HEK293 (cell line): ENCODE results near the gene SLC35A4.

ENCODE experiments used
- ATF2 ChIP-seq: fragments of 450-650 bp; formaldehyde crosslinking; IDR thresholded peaks from 2 replicates; pipeline ENCODE4 v1.5.1; 2016; ENCODE audit warnings: missing biosample characterization, missing genetic modification characterization, low read depth
- GLI2 ChIP-seq: fragments of 450-650 bp; formaldehyde crosslinking; IDR thresholded peaks from 2 replicates; pipeline ENCODE4; 2017; ENCODE audit warnings: missing biosample characterization, missing genetic modification characterization, low read depth, borderline replicate concordance
- GLIS2 ChIP-seq: fragments of 450-650 bp; formaldehyde crosslinking; IDR thresholded peaks from 2 replicates; pipeline ENCODE4 v1.5.1; 2016; ENCODE audit warnings: missing biosample characterization, missing genetic modification characterization
- OSR2 ChIP-seq: fragments of 450-650 bp; formaldehyde crosslinking; IDR thresholded peaks from 2 replicates; pipeline ENCODE4 v1.5.1; 2016; ENCODE audit warnings: missing biosample characterization, missing genetic modification characterization
- PATZ1 ChIP-seq: fragments of 450-650 bp; formaldehyde crosslinking; IDR thresholded peaks from 2 replicates; pipeline ENCODE4 v1.5.1; 2016; ENCODE audit warnings: missing biosample characterization, missing genetic modification characterization
- RBAK ChIP-seq: fragments of 450-650 bp; formaldehyde crosslinking; IDR thresholded peaks from 2 replicates; pipeline ENCODE4 v1.5.1; 2016; ENCODE audit warnings: missing biosample characterization, missing genetic modification characterization
- SCRT2 ChIP-seq: fragments of 450-650 bp; formaldehyde crosslinking; IDR thresholded peaks from 2 replicates; pipeline ENCODE4 v1.5.1; 2016; ENCODE audit warnings: missing biosample characterization, missing genetic modification characterization
- TCF7L2 ChIP-seq: IDR thresholded peaks from 2 replicates; pipeline ENCODE4 v1.6.1; 2011; ENCODE audit warnings: low read depth, mild to moderate bottlenecking, inconsistent platforms, low read length, moderate library complexity, borderline replicate concordance
- TRIM28 ChIP-seq: IDR thresholded peaks from 2 replicates; pipeline ENCODE4 v1.6.1; 2011; ENCODE audit warnings: low read length, control low read depth, borderline replicate concordance
- YY1 ChIP-seq: fragments of 450-650 bp; formaldehyde crosslinking; IDR thresholded peaks from 2 replicates; pipeline ENCODE4 v1.5.1; 2018; ENCODE audit warnings: missing biosample characterization, missing genetic modification characterization
- ZFHX2 ChIP-seq: fragments of 450-650 bp; formaldehyde crosslinking; conservative IDR thresholded peaks from 2 replicates; pipeline ENCODE4 v1.5.1; 2016; ENCODE audit warnings: missing biosample characterization, missing genetic modification characterization
- ZNF112 ChIP-seq: fragments of 450-650 bp; formaldehyde crosslinking; IDR thresholded peaks from 2 replicates; pipeline ENCODE4 v1.5.0; 2017; ENCODE audit warnings: missing biosample characterization, missing genetic modification characterization
- ZNF16 ChIP-seq: fragments of 450-650 bp; formaldehyde crosslinking; IDR thresholded peaks from 2 replicates; pipeline ENCODE4 v1.5.1; 2016; ENCODE audit warnings: low read depth, missing biosample characterization, missing genetic modification characterization
- ZNF169 ChIP-seq: fragments of 450-650 bp; formaldehyde crosslinking; IDR thresholded peaks from 2 replicates; pipeline ENCODE4 v1.5.1; 2016; ENCODE audit warnings: missing biosample characterization, missing genetic modification characterization
- ZNF221 ChIP-seq: fragments of 450-650 bp; formaldehyde crosslinking; IDR thresholded peaks from 2 replicates; pipeline ENCODE4 v1.5.1; 2017; ENCODE audit warnings: missing biosample characterization, missing genetic modification characterization, borderline replicate concordance
- ZNF23 ChIP-seq: fragments of 450-650 bp; formaldehyde crosslinking; IDR thresholded peaks from 2 replicates; pipeline ENCODE4 v1.5.1; 2016; ENCODE audit warnings: missing biosample characterization, missing genetic modification characterization, borderline replicate concordance
- ZNF292 ChIP-seq: fragments of 450-650 bp; formaldehyde crosslinking; IDR thresholded peaks from 2 replicates; pipeline ENCODE4 v1.5.1; 2016; ENCODE audit warnings: low read depth, missing biosample characterization, missing genetic modification characterization, borderline replicate concordance
- ZNF394 ChIP-seq: fragments of 450-650 bp; formaldehyde crosslinking; IDR thresholded peaks from 2 replicates; pipeline ENCODE4 v1.5.1; 2016; ENCODE audit warnings: missing biosample characterization, missing genetic modification characterization, mild to moderate bottlenecking, moderate library complexity, borderline replicate concordance
- ZNF398 ChIP-seq: fragments of 450-650 bp; formaldehyde crosslinking; IDR thresholded peaks from 2 replicates; pipeline ENCODE4 v1.5.1; 2017; ENCODE audit warnings: missing biosample characterization, missing genetic modification characterization
- ZNF473 ChIP-seq: fragments of 450-650 bp; formaldehyde crosslinking; IDR thresholded peaks from 2 replicates; pipeline ENCODE4 v1.5.1; 2017; ENCODE audit warnings: missing biosample characterization, missing genetic modification characterization
- ZNF48 ChIP-seq: fragments of 450-650 bp; formaldehyde crosslinking; IDR thresholded peaks from 2 replicates; pipeline ENCODE4 v1.5.1; 2016; ENCODE audit warnings: missing biosample characterization, missing genetic modification characterization
- ZNF518A ChIP-seq: fragments of 450-650 bp; formaldehyde crosslinking; conservative IDR thresholded peaks from 2 replicates; pipeline ENCODE4 v1.5.1; 2016; ENCODE audit warnings: low read depth, missing biosample characterization, missing genetic modification characterization
- ZNF530 ChIP-seq: fragments of 450-650 bp; formaldehyde crosslinking; IDR thresholded peaks from 2 replicates; pipeline ENCODE4 v1.5.1; 2016; ENCODE audit warnings: low read depth, missing biosample characterization, missing genetic modification characterization
- ZNF621 ChIP-seq: fragments of 450-650 bp; formaldehyde crosslinking; IDR thresholded peaks from 2 replicates; pipeline ENCODE4 v1.5.1; 2017; ENCODE audit warnings: missing biosample characterization, missing genetic modification characterization
- ZNF670 ChIP-seq: fragments of 450-650 bp; formaldehyde crosslinking; IDR thresholded peaks from 2 replicates; pipeline ENCODE4 v1.5.1; 2016; ENCODE audit warnings: missing biosample characterization, missing genetic modification characterization, low read depth
- ZNF747 ChIP-seq: fragments of 450-650 bp; formaldehyde crosslinking; IDR thresholded peaks from 2 replicates; pipeline ENCODE4 v1.5.1; 2016; ENCODE audit warnings: missing biosample characterization, missing genetic modification characterization
- ZNF830 ChIP-seq: fragments of 450-650 bp; IDR thresholded peaks from 2 replicates; pipeline ENCODE4 v1.5.0; 2018; ENCODE audit warnings: missing biosample characterization, missing genetic modification characterization, low read depth, mild to moderate bottlenecking, moderate library complexity
- ZNF843 ChIP-seq: fragments of 450-650 bp; formaldehyde crosslinking; IDR thresholded peaks from 2 replicates; pipeline ENCODE4 v1.5.1; 2016; ENCODE audit warnings: missing biosample characterization, missing genetic modification characterization
- ZXDB ChIP-seq: fragments of 450-650 bp; formaldehyde crosslinking; IDR thresholded peaks from 2 replicates; pipeline ENCODE4 v1.5.1; 2016; ENCODE audit warnings: missing biosample characterization, missing genetic modification characterization

The SLC35A4 gene

GRCh38 chr5:140564196-140565023 lies at the start of gene SLC35A4, which contains the start of gene APBB3 (continued):
- TF ChIP-seq ZNF112 (tag by site-specific recombination) (no peak), ZNF23 (tag by site-specific recombination) (no peak), ZNF292 (tag by site-specific recombination) (no peak), ZNF221 (tag by site-specific recombination) (no peak), YY1 (peak; percentile 97), GLIS2 (peak; percentile 97), ZNF670 (no peak), PATZ1 (tag by site-specific recombination) (peak; percentile 86), ATF2 (tag by site-specific recombination) (peak; percentile 91), ZNF473 (tag by site-specific recombination) (no peak), SCRT2 (tag by site-specific recombination) (peak; percentile 100), ZNF518A (tag by site-specific recombination) (peak; percentile 73), TCF7L2 (no peak), ZNF394 (tag by site-specific recombination) (peak; percentile 83; the same call in 1 of the 2 replicates), TRIM28 (no peak), ZXDB (tag by site-specific recombination) (peak; percentile 94), ZNF830 (tag by site-specific recombination) (no peak), ZNF398 (tag by site-specific recombination) (peak; percentile 54; the same call in 1 of the 2 replicates), ZNF621 (tag by site-specific recombination) (no peak), ZNF843 (tag by site-specific recombination) (peak; percentile 46; the same call in 1 of the 2 replicates), ZNF16 (tag by site-specific recombination) (no peak), RBAK (no peak), ZNF530 (tag by site-specific recombination) (no peak), ZNF48 (tag by site-specific recombination) (no peak), ZNF747 (tag by site-specific recombination) (no peak), OSR2 (tag by site-specific recombination) (no peak), ZNF169 (tag by site-specific recombination) (no peak), ZFHX2 (tag by site-specific recombination) (peak; percentile 69), GLI2 (no peak; the same call in 1 of the 2 replicates)
